Motor neuron (in vitro differentiated cells): ENCODE results near the gene CDC73. TPM values are rescaled to one million over a fixed set of nuclear protein-coding genes. Genes with fewer than 3 reads are reported as not detected.

Source experiments
- ATAC-seq, 8 experiments: fragments of 200-7000 bp; cut with Tn5 transposase; replicated peaks in 6 of 8; 2 replicates each; pipeline ENCODE4 v1.8.0; 2021; ENCODE audit warnings: mild to moderate bottlenecking in 8 of 8, moderate library complexity in 8 of 8
- H3K27ac ChIP-seq, 2 donors: fragments of 250-450 bp; sonication (Bioruptor Pico); 2 replicates each; pipeline ENCODE4 v1.9.0; 2021; ENCODE audit warnings: antibody characterized with exemption in 2 of 2, mild to moderate bottlenecking in 2 of 2, moderate library complexity in 1 of 2
- H3K4me1 ChIP-seq, 2 donors: fragments of 250-450 bp; sonication (Bioruptor Pico); replicated peaks in 1 of 2; 2 replicates each; pipeline ENCODE4 v1.6.1; 2021; ENCODE audit warnings: antibody characterized with exemption in 2 of 2, mild to moderate bottlenecking in 2 of 2, moderate library complexity in 1 of 2
- H3K4me3 ChIP-seq, 5 donors: fragments of 250-450 bp; sonication (Bioruptor Pico); 2 replicates each; pipeline ENCODE4 v1.9.0; 2021; ENCODE audit warnings: antibody characterized with exemption in 5 of 5, mild to moderate bottlenecking in 5 of 5, moderate library complexity in 4 of 5
- WGBS, 10 experiments: fragments of 450-650 bp; shearing (Covaris generic); methylation state at CpG; one replicate each; pipeline ENCODE4 v1.0.0; 2022; 5-methylcytosine and 5-hydroxymethylcytosine counted together
- in situ Hi-C, 9 experiments: fragments of 400-800 bp; cut with MboI; loops; one replicate each; pipeline ENCODE4 v1.15.0; 2021; ENCODE audit warnings: low sequenced_read_pairs in 9 of 9, low pct_unique_long_range_greater_than_20kb in 2 of 9; ENCODE audit not compliant: unreplicated experiment in 9 of 9
- total RNA-seq, 8 experiments: library from RNA; unstranded; fragments of 300-600 nt; gene quantifications; 2 replicates each; pipeline versions ENCODE4 v1.2.3 to v1.2.4, GENCODE V29; 2022

CDC73 gene
- total RNA-seq, 8 experiments from 2014 or later, result 18.6 to 44.8 (median 26.3) TPM

DNA sequence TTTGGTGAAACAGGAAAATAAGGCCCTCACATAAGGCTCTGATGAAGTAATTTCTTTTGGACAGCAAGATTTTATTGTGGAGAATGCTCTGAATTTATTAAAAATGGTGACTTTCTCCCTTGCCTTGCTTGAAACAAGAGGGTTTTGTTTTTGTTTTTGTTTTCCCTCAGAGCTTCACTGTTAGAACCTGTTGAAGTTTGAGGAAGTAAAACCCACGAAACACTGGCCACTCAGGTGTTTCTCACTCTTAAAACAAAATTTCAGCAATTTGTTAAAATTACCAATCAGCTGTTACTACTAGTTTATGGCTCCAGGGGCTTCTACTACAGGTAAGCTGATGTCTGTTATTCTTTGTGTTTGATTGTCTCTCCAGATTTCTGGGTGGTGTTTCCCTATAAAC, 177.2 kb downstream of the CDC73 start:
- ATAC-seq, result no peak
- Histone ChIP-seq H3K27ac (no peak overlapping the region), H3K4me3 (no peak overlapping the region), H3K4me1 (no peaks in the 10 kb centered on the region)
- 20 to 83% (median 60%) methylated on average over 1 of the region's 1 CpG for WGBS, 10 experiments
- in situ Hi-C loops, result no loop called here

DNA sequence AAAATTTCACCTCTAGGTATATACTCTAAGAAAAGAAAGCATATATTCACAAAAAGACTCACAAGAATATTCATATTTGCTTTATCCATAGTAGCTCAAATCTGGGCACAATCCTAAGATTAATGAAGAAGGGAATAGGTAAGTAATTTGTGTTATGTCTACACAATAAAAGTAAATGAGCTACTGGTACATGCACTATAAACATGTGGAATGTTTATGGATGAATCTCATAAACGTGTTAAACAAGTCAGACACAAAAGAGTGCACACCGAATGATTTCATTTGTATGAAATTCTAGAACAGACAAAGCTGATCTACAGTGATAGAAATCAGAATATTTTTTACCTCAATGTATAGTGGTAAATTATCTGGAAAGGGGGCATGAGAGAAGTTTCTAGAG, 179.9 kb downstream of the CDC73 start:
- no peak overlapping the region for H3K4me3 ChIP-seq
- WGBS, 10 experiments, result 20 to 100% (median 77%) methylated on average over 1 to 2 of the region's 2 CpGs
- no peak overlapping the region for H3K27ac ChIP-seq
- ATAC-seq, result no peak
- in situ Hi-C loops, result no loop called here
- H3K4me1 ChIP-seq, result no peaks in the 10 kb centered on the region

DNA sequence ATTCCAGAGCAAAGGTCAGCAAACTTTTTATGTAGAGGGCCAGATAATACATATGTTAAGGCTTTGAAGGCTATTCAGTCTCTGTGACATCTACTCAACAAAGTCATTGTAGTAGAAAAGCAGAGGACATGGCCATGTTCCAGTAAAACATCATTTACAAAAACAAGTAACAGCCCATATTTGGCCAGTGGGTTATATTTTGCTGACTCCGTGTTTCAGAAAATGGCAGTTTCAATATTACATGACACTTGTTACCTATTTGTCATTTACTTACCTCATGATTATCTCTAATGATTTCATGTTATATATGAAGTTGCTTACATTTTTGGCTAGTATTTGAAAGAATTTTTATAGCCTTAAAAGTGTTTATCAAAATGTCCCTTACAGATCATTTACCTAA, 182.0 kb downstream of the CDC73 start:
- no peak for ATAC-seq
- in situ Hi-C loops, result no loop called here
- Histone ChIP-seq H3K27ac (no peak overlapping the region), H3K4me3 (no peak overlapping the region), H3K4me1 (peaks cover 4% of the 10 kb centered on the region in 2 donors)
- 54 to 100% (median 84%) methylated on average over 1 of the region's 1 CpG for WGBS, 10 experiments

Other genes with a start within 250 kb of the CDC73 start
- 10 to 100 TPM; 24.7 to 79.2 (median 57.1) TPM for gene UCHL5, start 62.7 kb upstream of the CDC73 start, total RNA-seq
- gene RO60, start 62.4 kb upstream of the CDC73 start, total RNA-seq, result 100 to 1,000 TPM in 5 of 8 experiments, 10 to 100 TPM in 3; 69.7 to 177 (median 156) TPM
- gene GLRX2, start 16.6 kb upstream of the CDC73 start, total RNA-seq, result 10 to 100 TPM; 11.6 to 30.2 (median 17.0) TPM
- 10 to 100 TPM in 5 of 8 experiments, 1 to 10 TPM in 3; 2.4 to 27.0 (median 15.9) TPM for gene B3GALT2, start 64.6 kb downstream of the CDC73 start, total RNA-seq